Neuronal stem cell (in vitro differentiated cells): ENCODE data around the gene CHMP4A.

Source experiments
- DNase-seq: peaks from one replicate; pipeline ENCODE4 v3.0.0-alpha.2; 2013; ENCODE audit warnings: low spot score
- H2AFZ ChIP-seq: one replicate; pipeline ENCODE4 v1.6.1; 2013; ENCODE audit warnings: mild to moderate bottlenecking, low read length, inconsistent platforms
- H2AK5ac ChIP-seq: 2 replicates; pipeline ENCODE4 v1.6.1; 2013; ENCODE audit warnings: low read depth, mild to moderate bottlenecking, inconsistent platforms, low read length, moderate library complexity, mixed read lengths
- H2BK120ac ChIP-seq: 2 replicates; pipeline ENCODE4 v1.6.1; 2013; ENCODE audit warnings: low read depth, mild to moderate bottlenecking, inconsistent platforms, low read length, moderate library complexity, mixed read lengths
- H2BK12ac ChIP-seq: one replicate; pipeline ENCODE4 v1.6.1; 2013; ENCODE audit warnings: low read length, inconsistent platforms
- H2BK15ac ChIP-seq: 2 replicates; pipeline ENCODE4 v1.6.1; 2013; ENCODE audit warnings: mild to moderate bottlenecking, low read length, inconsistent platforms, mixed read lengths
- H2BK5ac ChIP-seq: one replicate; pipeline ENCODE4 v1.6.1; 2013; ENCODE audit warnings: inconsistent platforms, mild to moderate bottlenecking, low read length, moderate library complexity
- H3K14ac ChIP-seq: one replicate; pipeline ENCODE4 v1.6.1; 2013; ENCODE audit warnings: low read length, inconsistent platforms
- H3K18ac ChIP-seq: 2 replicates; pipeline ENCODE4 v1.6.1; 2013; ENCODE audit warnings: low read length, inconsistent platforms
- H3K23ac ChIP-seq: 2 replicates; pipeline ENCODE4 v1.6.1; 2013; ENCODE audit warnings: low read depth, mild to moderate bottlenecking, mixed read lengths, low read length, inconsistent platforms; ENCODE audit not compliant: poor library complexity
- H3K27ac ChIP-seq: replicated peaks from 3 replicates; pipeline ENCODE4 v1.5.1; 2013; ENCODE audit warnings: low read length, inconsistent platforms
- H3K27me3 ChIP-seq, 3 experiments: 2 replicates each; pipeline ENCODE4 v1.6.1; 2013; ENCODE audit warnings: low read length in 3 of 3, mild to moderate bottlenecking in 2 of 3, inconsistent platforms in 1 of 3, low read depth in 1 of 3, mixed read lengths in 1 of 3, moderate library complexity in 1 of 3; ENCODE audit not compliant: control insufficient read depth in 3 of 3, insufficient read depth in 3 of 3
- H3K36me3 ChIP-seq, 2 donors: replicated peaks in 1 of 2; 2 replicates each; pipeline ENCODE4 v1.6.1; 2013; ENCODE audit warnings: low read length in 2 of 2; ENCODE audit not compliant: control insufficient read depth in 2 of 2, insufficient read depth in 2 of 2
- H3K4ac ChIP-seq: 2 replicates; pipeline ENCODE4 v1.6.1; 2013; ENCODE audit warnings: inconsistent platforms, mild to moderate bottlenecking, low read length, moderate library complexity
- H3K4me1 ChIP-seq, 2 donors: 1 replicate in 1 of 2; 2 replicates in 1 of 2; pipeline ENCODE4 v1.6.1; 2013; ENCODE audit warnings: low read length in 2 of 2, low read depth in 1 of 2; ENCODE audit not compliant: control insufficient read depth in 2 of 2, insufficient read depth in 1 of 2
- H3K4me2 ChIP-seq: one replicate; pipeline ENCODE4 v1.6.1; 2013; ENCODE audit warnings: mild to moderate bottlenecking, low read length, inconsistent platforms; ENCODE audit not compliant: insufficient read depth, poor library complexity, severe bottlenecking
- H3K4me3 ChIP-seq, 2 donors: 2 replicates each; pipeline ENCODE4 v1.5.1; 2013; ENCODE audit warnings: low read length in 2 of 2, mild to moderate bottlenecking in 2 of 2, inconsistent platforms in 1 of 2, moderate library complexity in 1 of 2
- H3K79me1 ChIP-seq: one replicate; pipeline ENCODE4 v1.6.1; 2013; ENCODE audit warnings: low read depth, mild to moderate bottlenecking, inconsistent platforms, low read length, moderate library complexity
- H3K9ac ChIP-seq: one replicate; pipeline ENCODE4 v1.6.1; 2013; ENCODE audit warnings: mild to moderate bottlenecking, low read depth, low read length, inconsistent platforms; ENCODE audit not compliant: poor library complexity
- H3K9me3 ChIP-seq, 2 donors: replicated peaks in 1 of 2; 2 replicates each; pipeline versions ENCODE3 to v1.6.1; 2013; ENCODE audit warnings: low read length in 2 of 2, mild to moderate bottlenecking in 2 of 2, inconsistent platforms in 1 of 2, low read depth in 1 of 2, mixed read lengths in 1 of 2, moderate library complexity in 1 of 2; ENCODE audit not compliant: control insufficient read depth in 2 of 2, insufficient read depth in 1 of 2
- H4K8ac ChIP-seq: one replicate; pipeline ENCODE4 v1.6.1; 2013; ENCODE audit warnings: low read depth, mild to moderate bottlenecking, inconsistent platforms, low read length, moderate library complexity
- H4K91ac ChIP-seq: one replicate; pipeline ENCODE4 v1.6.1; 2013; ENCODE audit warnings: low read length, low read depth, mild to moderate bottlenecking, inconsistent platforms; ENCODE audit not compliant: poor library complexity
- WGBS, 2 donors: extraction: QIAGEN DNeasy Blood & Tissue Kit; methylation state at CpG; one replicate each; pipeline ENCODE4 v1.1.7; 2013; ENCODE audit warnings: missing lambda C conversion rate in 2 of 2, mixed read lengths in 1 of 2; ENCODE audit not compliant: insufficient read length in 2 of 2, insufficient replicate concordance in 1 of 2; ENCODE audit errors: extremely low coverage in 2 of 2; 5-methylcytosine and 5-hydroxymethylcytosine counted together

Gene CHMP4A

GRCh38 chr14:24243336-24243836 lies 30.1 kb upstream of the CHMP4A start:
- H4K91ac ChIP-seq: no peak overlapping the region
- H3K18ac ChIP-seq: peak overlapping the region; percentile 46
- DNase-seq: peak; percentile 23
- no peak overlapping the region for H3K23ac ChIP-seq
- no peak overlapping the region for H4K8ac ChIP-seq
- no peaks in the 10 kb centered on the region for H3K9me3 ChIP-seq
- H3K79me1 ChIP-seq: peaks cover 4% of the 10 kb centered on the region
- peak overlapping the region; percentile 89 for H2AFZ ChIP-seq
- H3K4me3 ChIP-seq: peak overlapping the region in 1 of 2 donors; percentile 81
- no peak overlapping the region for H2AK5ac ChIP-seq
- WGBS, 2 donors: no CpG with 5 or more reads among the region's 10 CpGs
- H3K4me1 ChIP-seq: no peaks in the 10 kb centered on the region
- H3K27ac ChIP-seq: peak overlapping the region; percentile 97
- H2BK5ac ChIP-seq: peak overlapping the region; percentile 16
- no peak overlapping the region for H3K4ac ChIP-seq
- no peak overlapping the region for H2BK15ac ChIP-seq
- H3K4me2 ChIP-seq: peak overlapping the region; percentile 99
- H2BK12ac ChIP-seq: no peak overlapping the region
- peaks cover 23 to 29% of the 10 kb centered on the region in 2 donors for H3K36me3 ChIP-seq
- H2BK120ac ChIP-seq: no peak overlapping the region
- no peaks in the 10 kb centered on the region for H3K27me3 ChIP-seq
- H3K14ac ChIP-seq: no peak overlapping the region
- no peak overlapping the region for H3K9ac ChIP-seq

GRCh38 chr14:24241829-24242443 lies 28.6 kb upstream of the CHMP4A start:
- Histone ChIP-seq H3K79me1 (peaks cover 4% of the 10 kb centered on the region), H3K27ac (peak overlapping the region; percentile 97), H3K14ac (peak overlapping the region; percentile 25), H3K4me3 (peak overlapping the region; percentile 81 to 87), H2BK15ac (peak overlapping the region; percentile 30), H3K9ac (peak overlapping the region; percentile 96), H4K8ac (no peak overlapping the region), H3K4me2 (peak overlapping the region; percentile 99), H3K36me3 (peaks cover 31 to 43% of the 10 kb centered on the region in 2 donors), H3K4me1 (no peaks in the 10 kb centered on the region), H2BK120ac (no peak overlapping the region), H3K23ac (peak overlapping the region; percentile 68), H3K9me3 (no peaks in the 10 kb centered on the region), H3K27me3 (no peaks in the 10 kb centered on the region), H3K4ac (no peak overlapping the region), H2AFZ (peak overlapping the region; percentile 89), H4K91ac (no peak overlapping the region), H3K18ac (peak overlapping the region; percentile 97), H2AK5ac (peak overlapping the region; percentile 60), H2BK12ac (no peak overlapping the region), H2BK5ac (peak overlapping the region; percentile 16)
- WGBS, 2 donors: no CpG with 5 or more reads among the region's 39 CpGs
- DNase-seq: no peak

DNA sequence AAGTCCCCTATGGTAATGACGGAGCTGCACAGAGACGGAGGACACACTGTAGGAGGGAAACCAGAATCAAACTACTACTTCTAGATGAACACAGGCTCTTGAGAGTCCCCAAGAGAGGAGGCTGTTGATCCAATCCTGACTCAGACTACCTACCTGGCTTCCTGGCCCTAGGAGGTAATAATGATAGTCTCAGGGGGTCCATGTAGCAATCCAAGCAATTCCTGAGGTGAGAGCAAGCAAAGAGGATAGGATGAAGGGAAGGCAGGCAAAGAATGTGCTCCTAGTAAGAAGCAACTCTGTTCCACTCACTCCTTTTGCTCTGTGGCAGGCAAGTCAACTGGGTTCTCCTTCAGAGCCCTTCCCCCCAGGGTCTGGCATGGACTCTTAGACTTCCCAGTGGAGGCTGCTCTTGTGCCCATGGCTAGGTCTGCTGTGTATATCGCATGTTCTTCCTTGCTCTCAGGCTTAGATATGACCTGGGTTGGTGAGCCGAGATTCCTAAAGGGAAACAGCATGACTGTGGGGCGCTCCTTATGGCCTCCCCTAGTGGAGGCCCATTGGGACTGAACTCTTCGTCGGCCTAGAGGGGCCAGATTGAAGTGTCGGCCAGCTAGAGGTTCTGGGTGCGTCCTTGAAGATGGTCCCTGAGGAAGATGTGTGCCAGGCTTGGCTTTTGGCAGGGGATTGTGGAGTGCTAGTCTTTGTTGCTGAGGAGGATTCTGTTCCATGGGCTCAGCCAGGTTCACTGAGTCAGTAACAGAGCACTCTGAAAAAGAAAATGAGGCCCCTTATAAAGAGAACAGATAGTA lies 27.0 kb upstream of the CHMP4A start:
- Histone ChIP-seq H3K4me3 (no peak overlapping the region), H3K4me2 (no peak overlapping the region)

GRCh38 chr14:24238527-24239037 lies 25.3 kb upstream of the CHMP4A start:
- no peak overlapping the region for H2BK5ac ChIP-seq
- H3K23ac ChIP-seq: no peak overlapping the region
- H3K79me1 ChIP-seq: peaks cover 4% of the 10 kb centered on the region
- H3K14ac ChIP-seq: no peak overlapping the region
- peaks cover 40 to 73% of the 10 kb centered on the region in 2 donors for H3K36me3 ChIP-seq
- no peak overlapping the region for H4K8ac ChIP-seq
- WGBS, 2 donors: no CpG with 5 or more reads among the region's 5 CpGs
- DNase-seq: no peak
- H3K27me3 ChIP-seq: no peaks in the 10 kb centered on the region
- no peak overlapping the region for H3K4me2 ChIP-seq
- H3K27ac ChIP-seq: no peak overlapping the region
- no peak overlapping the region for H3K4ac ChIP-seq
- no peak overlapping the region for H2AK5ac ChIP-seq
- no peak overlapping the region for H2AFZ ChIP-seq
- no peak overlapping the region for H2BK15ac ChIP-seq
- H2BK12ac ChIP-seq: no peak overlapping the region
- H4K91ac ChIP-seq: no peak overlapping the region
- no peak overlapping the region for H3K9ac ChIP-seq
- H3K18ac ChIP-seq: no peak overlapping the region
- peaks cover 0 to under 1% of the 10 kb centered on the region in 2 donors for H3K4me1 ChIP-seq
- H3K9me3 ChIP-seq: no peaks in the 10 kb centered on the region
- no peak overlapping the region for H3K4me3 ChIP-seq
- H2BK120ac ChIP-seq: no peak overlapping the region

More for the DNA sequence above, 27.0 kb upstream of the CHMP4A start:
- Histone ChIP-seq H2BK15ac (no peak overlapping the region), H3K18ac (no peak overlapping the region), H4K91ac (no peak overlapping the region), H3K4ac (no peak overlapping the region), H3K4me1 (no peaks in the 10 kb centered on the region), H3K23ac (no peak overlapping the region), H2AFZ (no peak overlapping the region), H3K27ac (no peak overlapping the region), H3K9ac (no peak overlapping the region), H4K8ac (no peak overlapping the region), H2BK5ac (no peak overlapping the region), H3K14ac (no peak overlapping the region), H3K79me1 (peaks cover 4% of the 10 kb centered on the region), H2AK5ac (no peak overlapping the region), H3K27me3 (no peaks in the 10 kb centered on the region), H3K36me3 (peaks cover 40 to 59% of the 10 kb centered on the region in 2 donors), H2BK12ac (no peak overlapping the region), H3K9me3 (no peaks in the 10 kb centered on the region), H2BK120ac (no peak overlapping the region)
- no peak for DNase-seq
- WGBS, 2 donors: no CpG with 5 or more reads among the region's 9 CpGs
